Astrocyte (in vitro differentiated cells and primary cell): ENCODE results near the gene MROH9.

Experiments used
- EZH2 ChIP-seq: IDR thresholded peaks from 2 replicates; pipeline ENCODE4 v1.6.1; 2012; ENCODE audit warnings: mild to moderate bottlenecking, low read length, inconsistent platforms; ENCODE audit not compliant: insufficient read depth
- TF ChIP-seq, protein P1 (sequence below): IDR thresholded peaks from 2 replicates; pipeline ENCODE4 v1.5.1; 2011; ENCODE audit warnings: low read depth, mild to moderate bottlenecking, inconsistent platforms, low read length, moderate library complexity; ENCODE audit not compliant: insufficient read depth

DNA sequence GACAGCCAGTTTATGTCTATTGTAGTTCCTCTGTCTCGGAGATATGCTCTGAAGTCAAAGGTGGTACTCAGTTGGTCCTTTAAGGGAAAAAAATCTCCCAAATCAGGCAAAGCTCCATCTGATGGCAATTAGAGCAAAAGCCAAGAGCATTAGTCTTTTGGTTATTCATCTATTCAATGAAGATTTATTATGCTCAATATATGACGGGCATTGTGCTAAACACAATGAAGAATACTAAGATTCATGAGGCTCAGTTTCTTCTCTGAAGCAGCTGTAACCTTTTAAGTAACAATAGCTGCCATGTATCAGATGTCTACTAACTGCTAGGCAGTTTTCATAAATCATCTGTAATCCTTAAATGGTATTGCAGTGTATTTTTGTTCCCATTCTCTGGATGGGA lies 47.6 kb upstream of the MROH9 start:
- TF ChIP-seq EZH2, result no peak
- TF ChIP-seq, protein P1, sequence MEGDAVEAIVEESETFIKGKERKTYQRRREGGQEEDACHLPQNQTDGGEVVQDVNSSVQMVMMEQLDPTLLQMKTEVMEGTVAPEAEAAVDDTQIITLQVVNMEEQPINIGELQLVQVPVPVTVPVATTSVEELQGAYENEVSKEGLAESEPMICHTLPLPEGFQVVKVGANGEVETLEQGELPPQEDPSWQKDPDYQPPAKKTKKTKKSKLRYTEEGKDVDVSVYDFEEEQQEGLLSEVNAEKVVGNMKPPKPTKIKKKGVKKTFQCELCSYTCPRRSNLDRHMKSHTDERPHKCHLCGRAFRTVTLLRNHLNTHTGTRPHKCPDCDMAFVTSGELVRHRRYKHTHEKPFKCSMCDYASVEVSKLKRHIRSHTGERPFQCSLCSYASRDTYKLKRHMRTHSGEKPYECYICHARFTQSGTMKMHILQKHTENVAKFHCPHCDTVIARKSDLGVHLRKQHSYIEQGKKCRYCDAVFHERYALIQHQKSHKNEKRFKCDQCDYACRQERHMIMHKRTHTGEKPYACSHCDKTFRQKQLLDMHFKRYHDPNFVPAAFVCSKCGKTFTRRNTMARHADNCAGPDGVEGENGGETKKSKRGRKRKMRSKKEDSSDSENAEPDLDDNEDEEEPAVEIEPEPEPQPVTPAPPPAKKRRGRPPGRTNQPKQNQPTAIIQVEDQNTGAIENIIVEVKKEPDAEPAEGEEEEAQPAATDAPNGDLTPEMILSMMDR, result no peak
